GM19455 (cell line): ENCODE results near the gene OAS1.

Experiments used
- ATAC-seq: cut with Tn5 transposase; IDR thresholded peaks from one replicate; pipeline ENCODE4 v1.9.1; 2021; ENCODE audit not compliant: unreplicated experiment

OAS1 gene

DNA sequence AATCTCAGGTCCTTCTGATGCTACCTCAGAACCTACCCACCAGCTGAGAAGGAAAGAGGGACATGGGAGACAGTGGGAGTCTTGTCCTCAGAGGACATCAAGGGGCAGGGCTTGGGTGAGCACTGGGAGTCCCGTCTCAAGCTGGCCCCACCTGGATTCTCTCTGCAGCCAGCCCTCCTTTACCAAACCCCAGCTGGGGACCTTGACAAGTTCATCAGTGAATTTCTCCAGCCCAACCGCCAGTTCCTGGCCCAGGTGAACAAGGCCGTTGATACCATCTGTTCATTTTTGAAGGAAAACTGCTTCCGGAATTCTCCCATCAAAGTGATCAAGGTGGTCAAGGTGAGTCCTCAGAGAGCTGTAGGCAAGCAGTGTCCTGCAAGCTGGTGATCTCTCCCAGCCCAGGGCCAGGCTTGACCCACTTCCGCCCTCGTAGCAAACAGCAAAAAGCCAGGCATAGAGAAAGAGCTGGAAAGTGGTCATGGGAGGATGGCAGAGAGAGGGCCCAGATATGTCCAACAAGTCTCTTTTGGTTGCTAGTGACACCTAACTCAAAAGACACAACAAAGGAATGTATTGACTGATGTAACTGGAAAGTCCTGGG is 57.4 kb downstream of the OAS1 start:
- no peak for ATAC-seq

GRCh38 chr12:112964915-112965314 is 58.2 kb downstream of the OAS1 start:
- no peak for ATAC-seq

DNA sequence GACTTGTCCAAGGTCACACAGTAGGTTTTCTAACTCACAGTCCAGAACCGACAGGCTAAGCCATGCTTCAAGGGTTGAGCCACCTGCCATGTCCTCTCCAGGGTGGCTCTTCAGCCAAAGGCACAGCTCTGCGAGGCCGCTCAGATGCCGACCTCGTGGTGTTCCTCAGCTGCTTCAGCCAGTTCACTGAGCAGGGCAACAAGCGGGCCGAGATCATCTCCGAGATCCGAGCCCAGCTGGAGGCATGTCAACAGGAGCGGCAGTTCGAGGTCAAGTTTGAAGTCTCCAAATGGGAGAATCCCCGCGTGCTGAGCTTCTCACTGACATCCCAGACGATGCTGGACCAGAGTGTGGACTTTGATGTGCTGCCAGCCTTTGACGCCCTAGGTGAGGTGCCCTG is 58.9 kb downstream of the OAS1 start:
- no peak for ATAC-seq

- ATAC-seq, result no peak
Observed at GRCh38 chr12:112967306-112967705, 60.5 kb downstream of the OAS1 start.

- no peak for ATAC-seq
Observed at GRCh38 chr12:112967858-112968257, 61.1 kb downstream of the OAS1 start.
